H1 (cell line): ENCODE results near the gene GNG7. TPM values are rescaled to one million over a fixed set of nuclear protein-coding genes. Genes with fewer than 3 reads are reported as not detected.

Experiments used
- CBX8 ChIP-seq: fragments of 300-800, 300-1000 bp; sonication (generic); IDR thresholded peaks from 2 replicates; pipeline ENCODE4 v1.7.1; 2016; ENCODE audit warnings: low read depth, low read length, borderline replicate concordance
- JUND ChIP-seq: IDR thresholded peaks from 2 replicates; pipeline ENCODE4 v1.6.1; 2011; ENCODE audit warnings: mild to moderate bottlenecking, improper control_type of control experiment, low read length
- SAP30 ChIP-seq: fragments of 300-600 bp; sonication (generic); IDR thresholded peaks from 2 replicates; pipeline ENCODE4 v1.7.1; 2012; ENCODE audit warnings: low read length, moderate library complexity, mild to moderate bottlenecking, inconsistent platforms; ENCODE audit not compliant: insufficient read depth, insufficient replicate concordance
- polyA plus RNA-seq, 7 experiments: library from polyadenylated mRNA; depleted of rRNA in 3 of 7; stranded (reverse) in 5 of 7; unstranded in 2 of 7; fragments of >200 nt in 5 of 7; fragments of 200-250 nt in 2 of 7; gene quantifications; 1 replicate in 5 of 7; 2 replicates in 1 of 7; 4 replicates in 1 of 7; pipeline versions ENCODE4 v1.2.1 to v1.2.3, GENCODE V29; 2011 to 2013; ENCODE audit warnings: missing spikeins in 2 of 7, mixed read lengths in 2 of 7
- total RNA-seq: library from RNA; stranded (reverse); fragmentation: NEBNext Ultra II Directional; extraction: Animal tissue kit (Norgen Biotek cat#: 25700); gene quantifications from 2 replicates; pipeline ENCODE4 v1.2.1, GENCODE V29; 2021
- TF ChIP-seq, protein P1 (sequence below): IDR thresholded peaks from 2 replicates; pipeline ENCODE4 v1.6.1; 2012; ENCODE audit warnings: inconsistent platforms

Gene GNG7
- total and polyA plus RNA-seq, 2 of the 8 experiments (the other 6 are each of a cell fraction or from before 2014, with no cell fraction given): 2.8 to 7.8 TPM

GRCh38 chr19:2640563-2641331, 61.7 kb downstream of the GNG7 start (continued):
- TF ChIP-seq, protein P1, sequence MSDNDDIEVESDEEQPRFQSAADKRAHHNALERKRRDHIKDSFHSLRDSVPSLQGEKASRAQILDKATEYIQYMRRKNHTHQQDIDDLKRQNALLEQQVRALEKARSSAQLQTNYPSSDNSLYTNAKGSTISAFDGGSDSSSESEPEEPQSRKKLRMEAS: no peak
- no peak for TF ChIP-seq SAP30
- TF ChIP-seq JUND: no peak
- TF ChIP-seq CBX8: no peak
